ENCODE measurements around the gene ARCN1. TPM values are rescaled to one million over a fixed set of nuclear protein-coding genes. Genes with fewer than 3 reads are reported as not detected.
"Not testable (repeated sequence)": the region's sequence is repeated elsewhere in the genome, so short reads cannot be mapped to it uniquely, and the experiment has no call there.

Gene ARCN1
- total RNA-seq, 1 donor from 2014 or later: 118 TPM

DNA sequence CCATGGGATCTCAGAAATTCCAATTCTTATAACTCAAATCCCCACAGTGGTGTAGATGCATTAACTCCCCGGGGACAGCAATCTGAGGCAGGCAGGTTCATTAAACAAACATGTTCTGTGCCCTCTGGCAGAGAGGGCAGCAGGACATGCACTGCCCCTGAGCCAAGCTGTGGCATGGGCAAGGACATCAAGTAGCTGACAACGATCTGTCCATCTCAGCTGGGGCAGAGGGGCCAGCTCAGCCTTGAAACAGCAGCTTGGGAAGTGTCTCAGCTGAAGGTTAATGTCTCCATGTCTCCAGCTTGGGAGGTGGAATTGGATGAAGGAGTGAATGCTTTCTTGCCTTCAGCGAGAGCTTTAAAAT is 27.6 kb upstream of the ARCN1 start:
- DNase-seq (ENCODE audit: low spot score): no peak

GRCh38 chr11:118545533-118545932 is 26.7 kb upstream of the ARCN1 start:
- no peak for DNase-seq (ENCODE audit: low spot score)

- no peak for DNase-seq (ENCODE audit: low spot score)
Observed at GRCh38 chr11:118547132-118547531, 25.1 kb upstream of the ARCN1 start.

DNA sequence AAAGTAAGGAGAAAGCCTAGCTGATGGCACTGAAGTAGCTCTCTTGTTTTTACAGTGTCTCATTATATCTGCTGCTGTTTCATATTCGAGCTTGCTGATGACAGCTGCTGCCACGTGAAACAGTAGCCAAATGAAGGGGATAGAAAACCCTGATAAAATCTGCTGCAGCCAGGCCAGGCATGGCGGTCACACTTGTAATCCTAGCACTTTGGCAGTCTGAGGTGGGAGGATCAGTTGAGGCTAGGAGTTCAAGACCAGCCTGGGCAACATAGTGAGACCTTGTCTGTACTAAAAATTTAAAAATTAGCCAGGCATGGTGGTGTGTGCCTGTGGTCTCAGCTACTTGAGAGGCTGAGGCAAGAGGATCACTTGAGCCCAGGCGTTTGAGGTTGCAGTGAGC is 19.9 kb upstream of the ARCN1 start:
- no peak for DNase-seq (ENCODE audit: low spot score)

DNA sequence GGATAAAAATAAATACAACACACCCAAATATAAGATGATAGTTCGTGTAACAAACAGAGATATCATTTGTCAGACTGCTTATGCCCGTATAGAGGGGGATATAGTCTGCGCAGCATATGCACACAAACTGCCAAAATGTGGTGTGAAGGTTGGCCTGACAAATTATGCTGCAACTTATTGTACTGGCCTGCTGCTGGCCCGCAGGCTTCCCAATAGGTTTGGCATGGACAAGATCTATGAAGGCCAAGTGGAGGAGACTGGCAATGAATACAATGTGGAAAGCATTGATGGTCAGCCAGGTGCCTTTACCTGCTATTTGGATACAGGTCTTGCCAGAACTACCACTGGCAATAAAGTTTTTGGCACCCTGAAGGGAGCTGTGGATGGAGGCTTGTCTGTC is 11.4 kb upstream of the ARCN1 start:
- no peak for DNase-seq (ENCODE audit: low spot score)

- DNase-seq (ENCODE audit: low spot score): peak; percentile 47
Observed at GRCh38 chr11:118565051-118565450, 7.2 kb upstream of the ARCN1 start.

DNA sequence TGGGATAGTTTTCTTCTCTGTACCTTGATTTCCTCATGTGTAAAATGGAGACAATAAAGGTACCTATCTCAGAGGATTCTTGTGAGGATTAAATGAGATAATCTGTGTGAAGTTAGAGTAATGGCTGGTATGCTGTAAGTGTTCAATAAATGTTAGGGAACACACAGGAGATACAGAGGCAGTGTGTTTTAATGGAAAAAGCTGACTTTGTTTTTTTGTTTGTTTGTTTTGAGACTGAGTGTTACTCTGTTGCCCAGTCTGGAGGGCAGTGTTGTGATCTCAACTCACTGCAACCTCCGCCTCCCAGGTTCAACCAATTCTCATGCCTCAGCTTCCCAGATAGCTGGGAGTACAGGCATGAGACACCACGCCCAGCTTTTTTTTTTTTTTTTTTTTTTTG is 2.5 kb upstream of the ARCN1 start:
- DNase-seq (ENCODE audit: low spot score): no peak

DNA sequence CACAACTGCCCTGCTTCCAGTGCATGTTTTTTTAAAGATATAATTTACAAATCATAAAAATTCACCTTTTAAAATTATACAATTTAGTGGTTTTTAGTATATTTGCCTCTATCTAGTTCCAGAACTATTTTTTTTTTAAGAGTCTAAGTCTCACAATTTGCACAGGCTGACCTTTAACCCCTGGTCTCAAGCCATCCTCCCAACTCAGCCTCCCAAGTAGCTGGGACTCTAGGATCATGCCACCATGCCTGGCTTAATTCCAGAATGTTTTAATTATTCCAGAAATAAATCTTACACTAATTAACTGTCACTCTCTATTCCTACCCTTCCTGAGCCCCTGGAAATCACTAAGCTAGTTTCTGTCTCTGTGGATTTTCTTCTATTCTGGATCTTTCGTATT is 1.4 kb upstream of the ARCN1 start:
- DNase-seq (ENCODE audit: low spot score): no peak

DNA sequence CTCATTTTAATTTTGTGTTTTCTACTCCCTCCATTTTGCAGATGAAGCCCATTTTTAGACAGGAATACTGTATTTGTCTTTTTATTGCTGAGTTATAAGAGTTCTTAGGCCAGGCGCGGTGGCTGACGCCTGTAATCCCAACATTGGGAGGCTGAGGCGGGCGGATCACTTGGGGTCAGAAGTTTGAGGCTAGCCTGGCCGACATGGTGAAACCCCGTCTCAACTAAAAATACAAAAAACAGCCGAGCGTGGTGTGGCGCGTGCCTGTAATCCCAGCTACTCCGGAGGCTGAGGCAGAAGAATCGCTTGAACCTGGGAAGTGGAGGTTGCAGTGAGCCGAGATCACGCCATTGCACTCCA is 528 bp upstream of the ARCN1 start:
- DNase-seq (ENCODE audit: low spot score): not testable (repeated sequence)

GRCh38 chr11:118572981-118573550 is 857 bp downstream of the ARCN1 start:
- no peak for DNase-seq (ENCODE audit: low spot score)

DNA sequence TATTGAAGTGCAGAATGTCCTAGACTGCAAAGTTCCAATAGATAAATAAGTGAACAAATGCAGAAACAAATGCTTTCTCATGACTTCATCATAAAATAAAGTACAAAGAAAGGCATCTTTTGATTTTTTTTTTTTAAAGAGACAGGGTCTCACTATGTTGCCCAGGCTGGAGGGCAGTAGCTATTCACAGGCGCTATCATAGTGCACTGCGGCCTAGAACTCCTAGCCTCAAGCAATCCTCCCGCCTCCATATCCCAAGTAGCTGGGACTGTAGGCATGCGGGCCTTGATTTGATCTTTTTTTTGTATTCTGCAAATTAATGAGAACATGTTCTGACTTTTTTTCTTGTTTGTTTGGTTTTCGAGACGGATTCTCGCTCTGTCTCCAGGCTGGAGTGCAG is 2.4 kb downstream of the ARCN1 start:
- no peak for DNase-seq (ENCODE audit: low spot score)

DNA sequence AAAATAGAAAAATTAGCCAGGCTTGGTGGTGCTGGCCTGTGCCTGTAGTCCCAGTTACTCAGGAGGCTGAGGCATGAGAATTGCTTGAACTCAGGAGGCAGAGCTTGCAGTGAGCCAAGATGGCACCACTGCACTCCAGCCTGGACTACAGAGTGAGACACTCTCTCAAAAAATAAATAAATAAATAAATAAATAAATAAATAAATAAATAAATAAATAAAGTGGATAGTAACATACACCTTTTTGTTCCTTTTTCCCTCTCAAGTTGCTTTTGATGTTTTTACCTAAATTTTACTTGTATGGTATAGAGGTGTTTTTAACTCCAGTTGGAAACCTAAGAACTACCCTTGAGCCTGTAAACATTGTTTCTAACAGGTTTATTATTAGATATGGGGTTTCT is 5.8 kb downstream of the ARCN1 start:
- not testable (repeated sequence) for DNase-seq (ENCODE audit: low spot score)

- no peak for DNase-seq (ENCODE audit: low spot score)
Observed at GRCh38 chr11:118581057-118581456, 8.8 kb downstream of the ARCN1 start.

- DNase-seq (ENCODE audit: low spot score): no peak
Observed at GRCh38 chr11:118587952-118588351, 15.7 kb downstream of the ARCN1 start.

GRCh38 chr11:118592616-118593367 is 20.6 kb downstream of the ARCN1 start:
- DNase-seq (ENCODE audit: low spot score): no peak

GRCh38 chr11:118594984-118595383 is 22.8 kb downstream of the ARCN1 start:
- DNase-seq (ENCODE audit: low spot score): not testable (repeated sequence)

DNA sequence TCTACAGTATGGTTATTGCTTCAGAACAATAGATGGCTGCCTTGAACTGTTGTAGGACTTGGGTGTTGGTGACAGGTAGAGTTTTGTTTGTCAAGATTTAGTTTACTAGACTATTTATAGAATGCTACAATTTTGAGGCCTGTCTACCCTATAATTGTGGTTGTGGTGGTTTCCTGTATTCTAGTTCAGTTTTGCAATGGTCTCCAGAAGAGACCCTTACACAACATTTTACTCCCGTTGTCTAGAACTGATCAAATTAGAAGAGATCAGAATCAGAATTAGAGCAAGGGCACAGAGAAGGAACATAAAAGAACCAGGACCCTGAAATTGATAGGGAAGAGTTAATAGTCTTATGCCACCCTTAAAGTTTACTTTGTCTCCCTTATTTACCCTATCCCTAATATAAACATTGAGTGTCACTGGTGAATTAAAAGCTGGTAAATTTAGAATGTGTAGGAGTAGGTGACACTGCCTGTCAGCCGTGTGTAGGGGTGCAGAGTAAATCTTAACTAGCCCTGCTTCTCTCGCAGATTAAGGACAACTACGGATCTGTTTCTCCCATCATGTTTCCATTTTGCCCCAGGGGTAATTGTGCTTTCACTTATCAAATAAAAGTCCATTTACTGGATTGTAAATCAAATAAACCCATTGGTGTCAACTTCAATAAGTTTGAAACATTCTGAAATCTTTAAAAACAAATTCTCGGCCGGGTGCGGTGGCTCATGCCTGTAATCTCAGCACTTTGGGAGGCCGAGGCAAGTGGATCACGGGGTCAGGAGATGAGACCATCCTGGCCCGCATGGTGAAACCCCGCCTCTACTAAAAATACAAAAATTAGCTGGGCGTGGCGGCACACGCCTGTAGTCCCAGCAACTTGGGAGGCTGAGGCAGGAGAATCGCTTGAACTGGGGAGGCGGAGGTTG is 24.3 kb downstream of the ARCN1 start:
- no peak for DNase-seq (ENCODE audit: low spot score)

- DNase-seq (ENCODE audit: low spot score): no peak
Observed at GRCh38 chr11:118597556-118597955, 25.3 kb downstream of the ARCN1 start.

DNA sequence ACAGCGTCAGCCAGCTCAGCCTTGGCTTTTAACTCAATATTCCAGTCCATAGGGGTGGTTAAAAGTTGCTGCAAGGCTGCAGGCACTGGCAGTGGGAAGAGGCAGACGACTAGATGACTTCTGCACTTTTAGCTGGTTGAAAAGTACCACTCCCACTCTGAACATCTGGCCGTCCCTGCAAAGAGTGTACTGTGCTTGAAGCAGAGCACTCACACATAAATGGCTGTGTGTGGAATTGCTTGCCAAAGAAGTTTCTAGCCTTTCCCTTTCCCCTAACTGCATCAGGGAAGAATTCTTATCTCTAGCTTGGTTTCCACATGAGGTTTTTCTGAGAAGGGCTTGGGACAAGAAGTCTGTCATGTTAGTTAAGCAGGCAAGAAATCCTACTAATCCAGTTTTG is 30.1 kb downstream of the ARCN1 start:
- DNase-seq (ENCODE audit: low spot score): no peak

DNA sequence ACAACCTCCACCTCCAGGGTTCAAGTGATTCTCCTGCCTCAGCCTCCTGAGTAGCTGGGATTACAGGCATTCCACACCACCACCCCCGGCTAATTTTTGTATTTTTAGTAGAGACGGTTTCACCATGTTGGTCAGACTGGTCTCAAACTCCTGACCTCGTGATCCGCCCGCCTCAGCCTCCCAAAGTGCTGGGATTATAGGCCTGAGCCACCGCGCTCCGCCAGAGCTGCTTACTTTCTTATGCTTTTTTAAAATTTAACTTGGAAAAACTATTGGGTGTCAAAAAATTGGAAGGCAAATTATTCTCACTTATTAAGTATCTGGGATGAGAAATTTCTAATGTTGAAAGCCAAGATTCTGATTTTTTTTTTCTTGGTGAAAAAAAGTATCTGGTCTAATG is 31.5 kb downstream of the ARCN1 start:
- not testable (repeated sequence) for DNase-seq (ENCODE audit: low spot score)

- DNase-seq (ENCODE audit: low spot score): no peak
Observed at GRCh38 chr11:118604566-118604965, 32.4 kb downstream of the ARCN1 start.

DNA sequence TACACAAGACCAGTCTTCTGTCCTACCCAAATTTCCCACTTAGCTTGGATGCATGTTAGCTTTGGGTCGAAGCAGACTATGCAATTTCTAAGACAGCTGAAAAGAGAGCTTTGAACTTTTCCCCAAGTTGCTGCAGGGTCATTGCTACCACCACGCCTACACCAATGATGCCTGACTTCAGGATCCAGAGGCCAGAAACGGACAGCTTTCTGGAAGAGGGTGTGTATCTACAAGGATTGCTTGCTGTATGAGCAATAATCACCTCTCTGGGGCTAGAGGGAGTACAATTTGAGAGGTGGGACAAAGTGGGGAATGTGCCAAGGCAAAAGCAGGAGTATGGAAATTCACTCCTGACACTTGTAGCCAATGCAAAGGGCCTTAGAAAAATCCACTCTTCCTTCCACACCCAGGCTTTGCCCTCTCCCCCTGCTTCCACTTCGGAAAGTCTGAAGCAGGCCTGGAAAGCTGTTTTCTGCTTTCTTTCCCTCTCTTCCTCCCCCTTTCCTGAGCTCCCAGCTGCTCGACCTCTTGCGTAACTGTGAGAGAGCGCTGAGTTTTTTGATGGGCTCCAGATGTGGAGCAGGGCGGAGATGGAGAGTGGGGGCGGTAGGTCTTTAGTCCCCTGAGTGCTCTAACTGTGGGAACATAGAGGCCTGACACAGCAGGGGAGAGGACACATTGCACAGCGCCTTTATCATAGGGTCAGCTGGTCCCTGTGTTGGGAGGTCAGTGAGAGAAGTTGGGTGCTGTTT is 33.1 kb downstream of the ARCN1 start:
- DNase-seq (ENCODE audit: low spot score): peak; percentile 82
